GM23338 (cell line): ENCODE results near the gene GTPBP4.
"Not testable (repeated sequence)": the region's sequence is repeated elsewhere in the genome, so short reads cannot be mapped to it uniquely, and the experiment has no call there.

Source experiments
- CREB1 ChIP-seq: fragments of 250-450 bp; sonication (Bioruptor Pico); IDR thresholded peaks from 2 replicates; pipeline ENCODE4 v1.5.0; 2020; ENCODE audit warnings: low read depth, mild to moderate bottlenecking, moderate library complexity
- EZH2 ChIP-seq: fragments of 200-600 bp; sonication (generic); IDR thresholded peaks from one replicate; pipeline ENCODE4 v1.8.0; 2017; ENCODE audit warnings: antibody characterized with exemption, mild to moderate bottlenecking, low read depth; ENCODE audit not compliant: unreplicated experiment
- EZH2phosphoT487 ChIP-seq: fragments of 200-600 bp; sonication (generic); IDR thresholded peaks from one replicate; pipeline ENCODE4 v1.8.1; 2018; ENCODE audit warnings: antibody characterized with exemption; ENCODE audit not compliant: unreplicated experiment
- JUNB ChIP-seq: IDR thresholded peaks from one replicate; pipeline ENCODE4 v1.6.1; 2016; ENCODE audit warnings: antibody characterized with exemption; ENCODE audit not compliant: unreplicated experiment
- POLR2AphosphoS5 ChIP-seq: IDR thresholded peaks from 2 replicates; pipeline ENCODE4 v1.6.1; 2016; ENCODE audit warnings: antibody characterized with exemption, low read depth
- ZNF114 ChIP-seq: fragments of 250-450 bp; sonication (Bioruptor Pico); IDR thresholded peaks from 2 replicates; pipeline ENCODE4 v1.5.0; 2020; ENCODE audit warnings: mild to moderate bottlenecking, moderate library complexity
- ZNF331 ChIP-seq: fragments of 250-450 bp; sonication (Bioruptor Pico); IDR thresholded peaks from 2 replicates; pipeline ENCODE4 v1.5.0; 2020; ENCODE audit warnings: low read depth, mild to moderate bottlenecking, moderate library complexity
- TF ChIP-seq, protein P1 (sequence below), 2 experiments: fragments of 200-600 bp in 1 of 2; sonication (generic) in 1 of 2; conservative IDR thresholded peaks; 2 replicates each; pipeline versions ENCODE4 v1.5.1 to v1.6.1; 2016 to 2017; ENCODE audit warnings: antibody characterized with exemption in 2 of 2, low read depth in 2 of 2, mild to moderate bottlenecking in 2 of 2, moderate library complexity in 1 of 2
- TF ChIP-seq, protein P2 (sequence below): IDR thresholded peaks from one replicate; pipeline ENCODE4 v1.6.1; 2018; ENCODE audit warnings: antibody characterized with exemption; ENCODE audit not compliant: unreplicated experiment
- TF ChIP-seq, protein P3 (sequence below): IDR thresholded peaks from 2 replicates; pipeline ENCODE4 v1.6.1; 2016; ENCODE audit warnings: antibody characterized with exemption
- TF ChIP-seq, protein P4 (sequence below): fragments of 250-450 bp; sonication (Bioruptor Pico); IDR thresholded peaks from 2 replicates; pipeline ENCODE4 v1.5.0; 2020; ENCODE audit warnings: mild to moderate bottlenecking, moderate library complexity

DNA sequence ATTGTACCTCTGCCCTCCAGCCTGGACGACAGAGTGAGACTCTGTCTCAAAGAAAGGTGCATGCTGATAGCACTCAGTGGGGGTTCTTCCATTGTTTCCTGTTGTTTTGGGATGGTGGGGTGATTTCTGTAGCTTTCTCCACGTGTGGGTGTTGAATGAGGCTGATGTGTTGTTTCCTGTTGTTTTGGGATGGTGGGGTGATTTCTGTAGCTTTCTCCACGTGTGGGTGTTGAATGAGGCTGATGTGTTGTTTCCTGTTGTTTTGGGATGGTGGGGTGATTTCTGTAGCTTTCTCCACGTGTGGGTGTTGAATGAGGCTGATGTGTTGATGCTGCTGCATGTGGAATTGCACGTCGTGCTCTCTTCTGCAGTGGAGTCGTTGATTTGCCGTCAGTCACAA is 21.7 kb downstream of the GTPBP4 start:
- TF ChIP-seq, protein P1, sequence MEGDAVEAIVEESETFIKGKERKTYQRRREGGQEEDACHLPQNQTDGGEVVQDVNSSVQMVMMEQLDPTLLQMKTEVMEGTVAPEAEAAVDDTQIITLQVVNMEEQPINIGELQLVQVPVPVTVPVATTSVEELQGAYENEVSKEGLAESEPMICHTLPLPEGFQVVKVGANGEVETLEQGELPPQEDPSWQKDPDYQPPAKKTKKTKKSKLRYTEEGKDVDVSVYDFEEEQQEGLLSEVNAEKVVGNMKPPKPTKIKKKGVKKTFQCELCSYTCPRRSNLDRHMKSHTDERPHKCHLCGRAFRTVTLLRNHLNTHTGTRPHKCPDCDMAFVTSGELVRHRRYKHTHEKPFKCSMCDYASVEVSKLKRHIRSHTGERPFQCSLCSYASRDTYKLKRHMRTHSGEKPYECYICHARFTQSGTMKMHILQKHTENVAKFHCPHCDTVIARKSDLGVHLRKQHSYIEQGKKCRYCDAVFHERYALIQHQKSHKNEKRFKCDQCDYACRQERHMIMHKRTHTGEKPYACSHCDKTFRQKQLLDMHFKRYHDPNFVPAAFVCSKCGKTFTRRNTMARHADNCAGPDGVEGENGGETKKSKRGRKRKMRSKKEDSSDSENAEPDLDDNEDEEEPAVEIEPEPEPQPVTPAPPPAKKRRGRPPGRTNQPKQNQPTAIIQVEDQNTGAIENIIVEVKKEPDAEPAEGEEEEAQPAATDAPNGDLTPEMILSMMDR (conservative IDR thresholded peaks at IDR 0.05; ENCODE audit: low read depth in 2 of 2) = not testable (repeated sequence)
- TF ChIP-seq, protein P2, sequence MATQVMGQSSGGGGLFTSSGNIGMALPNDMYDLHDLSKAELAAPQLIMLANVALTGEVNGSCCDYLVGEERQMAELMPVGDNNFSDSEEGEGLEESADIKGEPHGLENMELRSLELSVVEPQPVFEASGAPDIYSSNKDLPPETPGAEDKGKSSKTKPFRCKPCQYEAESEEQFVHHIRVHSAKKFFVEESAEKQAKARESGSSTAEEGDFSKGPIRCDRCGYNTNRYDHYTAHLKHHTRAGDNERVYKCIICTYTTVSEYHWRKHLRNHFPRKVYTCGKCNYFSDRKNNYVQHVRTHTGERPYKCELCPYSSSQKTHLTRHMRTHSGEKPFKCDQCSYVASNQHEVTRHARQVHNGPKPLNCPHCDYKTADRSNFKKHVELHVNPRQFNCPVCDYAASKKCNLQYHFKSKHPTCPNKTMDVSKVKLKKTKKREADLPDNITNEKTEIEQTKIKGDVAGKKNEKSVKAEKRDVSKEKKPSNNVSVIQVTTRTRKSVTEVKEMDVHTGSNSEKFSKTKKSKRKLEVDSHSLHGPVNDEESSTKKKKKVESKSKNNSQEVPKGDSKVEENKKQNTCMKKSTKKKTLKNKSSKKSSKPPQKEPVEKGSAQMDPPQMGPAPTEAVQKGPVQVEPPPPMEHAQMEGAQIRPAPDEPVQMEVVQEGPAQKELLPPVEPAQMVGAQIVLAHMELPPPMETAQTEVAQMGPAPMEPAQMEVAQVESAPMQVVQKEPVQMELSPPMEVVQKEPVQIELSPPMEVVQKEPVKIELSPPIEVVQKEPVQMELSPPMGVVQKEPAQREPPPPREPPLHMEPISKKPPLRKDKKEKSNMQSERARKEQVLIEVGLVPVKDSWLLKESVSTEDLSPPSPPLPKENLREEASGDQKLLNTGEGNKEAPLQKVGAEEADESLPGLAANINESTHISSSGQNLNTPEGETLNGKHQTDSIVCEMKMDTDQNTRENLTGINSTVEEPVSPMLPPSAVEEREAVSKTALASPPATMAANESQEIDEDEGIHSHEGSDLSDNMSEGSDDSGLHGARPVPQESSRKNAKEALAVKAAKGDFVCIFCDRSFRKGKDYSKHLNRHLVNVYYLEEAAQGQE = not testable (repeated sequence)
- not testable (repeated sequence) for TF ChIP-seq POLR2AphosphoS5; EZH2; EZH2phosphoT487; CREB1 (CRISPR knock-in tag); JUNB; ZNF114 (CRISPR knock-in tag); ZNF331 (CRISPR knock-in tag)
- TF ChIP-seq, protein P3, sequence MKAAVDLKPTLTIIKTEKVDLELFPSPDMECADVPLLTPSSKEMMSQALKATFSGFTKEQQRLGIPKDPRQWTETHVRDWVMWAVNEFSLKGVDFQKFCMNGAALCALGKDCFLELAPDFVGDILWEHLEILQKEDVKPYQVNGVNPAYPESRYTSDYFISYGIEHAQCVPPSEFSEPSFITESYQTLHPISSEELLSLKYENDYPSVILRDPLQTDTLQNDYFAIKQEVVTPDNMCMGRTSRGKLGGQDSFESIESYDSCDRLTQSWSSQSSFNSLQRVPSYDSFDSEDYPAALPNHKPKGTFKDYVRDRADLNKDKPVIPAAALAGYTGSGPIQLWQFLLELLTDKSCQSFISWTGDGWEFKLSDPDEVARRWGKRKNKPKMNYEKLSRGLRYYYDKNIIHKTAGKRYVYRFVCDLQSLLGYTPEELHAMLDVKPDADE = not testable (repeated sequence)
- TF ChIP-seq, protein P4, sequence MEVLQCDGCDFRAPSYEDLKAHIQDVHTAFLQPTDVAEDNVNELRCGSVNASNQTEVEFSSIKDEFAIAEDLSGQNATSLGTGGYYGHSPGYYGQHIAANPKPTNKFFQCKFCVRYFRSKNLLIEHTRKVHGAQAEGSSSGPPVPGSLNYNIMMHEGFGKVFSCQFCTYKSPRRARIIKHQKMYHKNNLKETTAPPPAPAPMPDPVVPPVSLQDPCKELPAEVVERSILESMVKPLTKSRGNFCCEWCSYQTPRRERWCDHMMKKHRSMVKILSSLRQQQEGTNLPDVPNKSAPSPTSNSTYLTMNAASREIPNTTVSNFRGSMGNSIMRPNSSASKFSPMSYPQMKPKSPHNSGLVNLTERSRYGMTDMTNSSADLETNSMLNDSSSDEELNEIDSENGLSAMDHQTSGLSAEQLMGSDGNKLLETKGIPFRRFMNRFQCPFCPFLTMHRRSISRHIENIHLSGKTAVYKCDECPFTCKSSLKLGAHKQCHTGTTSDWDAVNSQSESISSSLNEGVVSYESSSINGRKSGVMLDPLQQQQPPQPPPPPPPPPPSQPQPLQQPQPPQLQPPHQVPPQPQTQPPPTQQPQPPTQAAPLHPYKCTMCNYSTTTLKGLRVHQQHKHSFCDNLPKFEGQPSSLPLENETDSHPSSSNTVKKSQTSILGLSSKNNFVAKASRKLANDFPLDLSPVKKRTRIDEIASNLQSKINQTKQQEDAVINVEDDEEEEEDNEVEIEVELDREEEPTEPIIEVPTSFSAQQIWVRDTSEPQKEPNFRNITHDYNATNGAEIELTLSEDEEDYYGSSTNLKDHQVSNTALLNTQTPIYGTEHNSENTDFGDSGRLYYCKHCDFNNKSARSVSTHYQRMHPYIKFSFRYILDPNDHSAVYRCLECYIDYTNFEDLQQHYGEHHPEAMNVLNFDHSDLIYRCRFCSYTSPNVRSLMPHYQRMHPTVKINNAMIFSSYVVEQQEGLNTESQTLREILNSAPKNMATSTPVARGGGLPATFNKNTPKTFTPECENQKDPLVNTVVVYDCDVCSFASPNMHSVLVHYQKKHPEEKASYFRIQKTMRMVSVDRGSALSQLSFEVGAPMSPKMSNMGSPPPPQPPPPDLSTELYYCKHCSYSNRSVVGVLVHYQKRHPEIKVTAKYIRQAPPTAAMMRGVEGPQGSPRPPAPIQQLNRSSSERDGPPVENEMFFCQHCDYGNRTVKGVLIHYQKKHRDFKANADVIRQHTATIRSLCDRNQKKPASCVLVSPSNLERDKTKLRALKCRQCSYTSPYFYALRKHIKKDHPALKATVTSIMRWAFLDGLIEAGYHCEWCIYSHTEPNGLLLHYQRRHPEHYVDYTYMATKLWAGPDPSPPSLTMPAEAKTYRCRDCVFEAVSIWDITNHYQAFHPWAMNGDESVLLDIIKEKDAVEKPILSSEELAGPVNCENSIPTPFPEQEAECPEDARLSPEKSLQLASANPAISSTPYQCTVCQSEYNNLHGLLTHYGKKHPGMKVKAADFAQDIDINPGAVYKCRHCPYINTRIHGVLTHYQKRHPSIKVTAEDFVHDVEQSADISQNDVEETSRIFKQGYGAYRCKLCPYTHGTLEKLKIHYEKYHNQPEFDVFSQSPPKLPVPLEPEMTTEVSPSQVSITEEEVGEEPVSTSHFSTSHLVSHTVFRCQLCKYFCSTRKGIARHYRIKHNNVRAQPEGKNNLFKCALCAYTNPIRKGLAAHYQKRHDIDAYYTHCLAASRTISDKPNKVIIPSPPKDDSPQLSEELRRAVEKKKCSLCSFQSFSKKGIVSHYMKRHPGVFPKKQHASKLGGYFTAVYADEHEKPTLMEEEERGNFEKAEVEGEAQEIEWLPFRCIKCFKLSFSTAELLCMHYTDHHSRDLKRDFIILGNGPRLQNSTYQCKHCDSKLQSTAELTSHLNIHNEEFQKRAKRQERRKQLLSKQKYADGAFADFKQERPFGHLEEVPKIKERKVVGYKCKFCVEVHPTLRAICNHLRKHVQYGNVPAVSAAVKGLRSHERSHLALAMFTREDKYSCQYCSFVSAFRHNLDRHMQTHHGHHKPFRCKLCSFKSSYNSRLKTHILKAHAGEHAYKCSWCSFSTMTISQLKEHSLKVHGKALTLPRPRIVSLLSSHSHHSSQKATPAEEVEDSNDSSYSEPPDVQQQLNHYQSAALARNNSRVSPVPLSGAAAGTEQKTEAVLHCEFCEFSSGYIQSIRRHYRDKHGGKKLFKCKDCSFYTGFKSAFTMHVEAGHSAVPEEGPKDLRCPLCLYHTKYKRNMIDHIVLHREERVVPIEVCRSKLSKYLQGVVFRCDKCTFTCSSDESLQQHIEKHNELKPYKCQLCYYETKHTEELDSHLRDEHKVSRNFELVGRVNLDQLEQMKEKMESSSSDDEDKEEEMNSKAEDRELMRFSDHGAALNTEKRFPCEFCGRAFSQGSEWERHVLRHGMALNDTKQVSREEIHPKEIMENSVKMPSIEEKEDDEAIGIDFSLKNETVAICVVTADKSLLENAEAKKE (CRISPR knock-in tag) = not testable (repeated sequence)
